HL-60 (cell line): ENCODE results near the gene RERE.
A peak's percentile ranks its signal among the peaks of the same experiment; 100 is the strongest.

ENCODE experiments used
- DNase-seq, 2 experiments: peaks; one replicate each; pipeline ENCODE4 v3.0.0-alpha.2; 2010 to 2020; ENCODE audit warnings: low read depth in 1 of 2, low spot score in 1 of 2
- H3K27ac ChIP-seq: fragments of 250-450 bp; sonication (Bioruptor Pico); replicated peaks from 2 replicates; pipeline ENCODE4 v1.5.1; 2020; ENCODE audit warnings: mild to moderate bottlenecking, moderate library complexity
- H3K27me3 ChIP-seq: fragments of 250-450 bp; sonication (Bioruptor Pico); 2 replicates; pipeline ENCODE4 v1.5.1; 2021; ENCODE audit warnings: mild to moderate bottlenecking, moderate library complexity; ENCODE audit not compliant: insufficient read depth, poor library complexity, severe bottlenecking
- H3K4me3 ChIP-seq: replicated peaks from 2 replicates; pipeline ENCODE4 v1.5.1; 2011; ENCODE audit warnings: mild to moderate bottlenecking, control low read depth, low read length; ENCODE audit not compliant: insufficient read depth
- GABPA ChIP-seq: IDR thresholded peaks from 2 replicates; pipeline ENCODE4 v1.6.1; 2012; ENCODE audit warnings: low read depth
- POLR2AphosphoS5 ChIP-seq: IDR thresholded peaks from 2 replicates; pipeline ENCODE4 v1.6.1; 2012; ENCODE audit warnings: low read depth
- SPI1 ChIP-seq: IDR thresholded peaks from 2 replicates; pipeline ENCODE4 v1.6.1; 2012; ENCODE audit warnings: low read depth, mild to moderate bottlenecking, borderline replicate concordance
- TF ChIP-seq, protein P1 (sequence below): IDR thresholded peaks from 2 replicates; pipeline ENCODE4 v1.6.1; 2012; ENCODE audit warnings: low read depth; ENCODE audit not compliant: insufficient replicate concordance
- TF ChIP-seq, protein P2 (sequence below): IDR thresholded peaks from one replicate; pipeline ENCODE4 v1.5.1; 2011; ENCODE audit warnings: low read length, control low read depth, inconsistent platforms; ENCODE audit not compliant: insufficient read depth

Gene RERE

DNA sequence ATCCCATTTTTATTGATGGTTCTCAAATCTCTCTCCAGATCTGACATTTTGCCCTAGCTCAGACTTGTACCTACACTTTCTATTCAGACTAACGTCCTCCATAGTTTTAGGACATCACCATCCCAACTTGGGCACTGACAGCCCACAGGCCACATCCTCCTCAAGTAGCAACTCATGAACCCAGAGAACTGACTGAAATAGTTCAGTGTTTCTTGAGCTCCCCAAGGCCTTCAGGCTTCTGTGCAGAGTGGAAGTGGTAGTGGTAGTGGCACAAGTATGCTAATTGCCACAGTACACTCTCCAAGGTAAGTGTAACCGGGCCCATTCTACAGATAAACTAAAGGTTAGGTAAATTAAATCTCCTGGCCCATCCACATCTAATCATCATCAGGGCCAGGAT lies 387.0 kb downstream of the RERE start:
- Histone ChIP-seq H3K27ac (peak overlapping the region; percentile 16; the same call in 1 of the 2 replicates), H3K4me3 (no peak overlapping the region), H3K27me3 (no peaks in the 10 kb centered on the region)
- TF ChIP-seq POLR2AphosphoS5 (no peak), SPI1 (no peak), GABPA (no peak)
- TF ChIP-seq, protein P1, sequence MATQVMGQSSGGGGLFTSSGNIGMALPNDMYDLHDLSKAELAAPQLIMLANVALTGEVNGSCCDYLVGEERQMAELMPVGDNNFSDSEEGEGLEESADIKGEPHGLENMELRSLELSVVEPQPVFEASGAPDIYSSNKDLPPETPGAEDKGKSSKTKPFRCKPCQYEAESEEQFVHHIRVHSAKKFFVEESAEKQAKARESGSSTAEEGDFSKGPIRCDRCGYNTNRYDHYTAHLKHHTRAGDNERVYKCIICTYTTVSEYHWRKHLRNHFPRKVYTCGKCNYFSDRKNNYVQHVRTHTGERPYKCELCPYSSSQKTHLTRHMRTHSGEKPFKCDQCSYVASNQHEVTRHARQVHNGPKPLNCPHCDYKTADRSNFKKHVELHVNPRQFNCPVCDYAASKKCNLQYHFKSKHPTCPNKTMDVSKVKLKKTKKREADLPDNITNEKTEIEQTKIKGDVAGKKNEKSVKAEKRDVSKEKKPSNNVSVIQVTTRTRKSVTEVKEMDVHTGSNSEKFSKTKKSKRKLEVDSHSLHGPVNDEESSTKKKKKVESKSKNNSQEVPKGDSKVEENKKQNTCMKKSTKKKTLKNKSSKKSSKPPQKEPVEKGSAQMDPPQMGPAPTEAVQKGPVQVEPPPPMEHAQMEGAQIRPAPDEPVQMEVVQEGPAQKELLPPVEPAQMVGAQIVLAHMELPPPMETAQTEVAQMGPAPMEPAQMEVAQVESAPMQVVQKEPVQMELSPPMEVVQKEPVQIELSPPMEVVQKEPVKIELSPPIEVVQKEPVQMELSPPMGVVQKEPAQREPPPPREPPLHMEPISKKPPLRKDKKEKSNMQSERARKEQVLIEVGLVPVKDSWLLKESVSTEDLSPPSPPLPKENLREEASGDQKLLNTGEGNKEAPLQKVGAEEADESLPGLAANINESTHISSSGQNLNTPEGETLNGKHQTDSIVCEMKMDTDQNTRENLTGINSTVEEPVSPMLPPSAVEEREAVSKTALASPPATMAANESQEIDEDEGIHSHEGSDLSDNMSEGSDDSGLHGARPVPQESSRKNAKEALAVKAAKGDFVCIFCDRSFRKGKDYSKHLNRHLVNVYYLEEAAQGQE = no peak
- TF ChIP-seq, protein P2, sequence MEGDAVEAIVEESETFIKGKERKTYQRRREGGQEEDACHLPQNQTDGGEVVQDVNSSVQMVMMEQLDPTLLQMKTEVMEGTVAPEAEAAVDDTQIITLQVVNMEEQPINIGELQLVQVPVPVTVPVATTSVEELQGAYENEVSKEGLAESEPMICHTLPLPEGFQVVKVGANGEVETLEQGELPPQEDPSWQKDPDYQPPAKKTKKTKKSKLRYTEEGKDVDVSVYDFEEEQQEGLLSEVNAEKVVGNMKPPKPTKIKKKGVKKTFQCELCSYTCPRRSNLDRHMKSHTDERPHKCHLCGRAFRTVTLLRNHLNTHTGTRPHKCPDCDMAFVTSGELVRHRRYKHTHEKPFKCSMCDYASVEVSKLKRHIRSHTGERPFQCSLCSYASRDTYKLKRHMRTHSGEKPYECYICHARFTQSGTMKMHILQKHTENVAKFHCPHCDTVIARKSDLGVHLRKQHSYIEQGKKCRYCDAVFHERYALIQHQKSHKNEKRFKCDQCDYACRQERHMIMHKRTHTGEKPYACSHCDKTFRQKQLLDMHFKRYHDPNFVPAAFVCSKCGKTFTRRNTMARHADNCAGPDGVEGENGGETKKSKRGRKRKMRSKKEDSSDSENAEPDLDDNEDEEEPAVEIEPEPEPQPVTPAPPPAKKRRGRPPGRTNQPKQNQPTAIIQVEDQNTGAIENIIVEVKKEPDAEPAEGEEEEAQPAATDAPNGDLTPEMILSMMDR = no peak
- DNase-seq = no peak

DNA sequence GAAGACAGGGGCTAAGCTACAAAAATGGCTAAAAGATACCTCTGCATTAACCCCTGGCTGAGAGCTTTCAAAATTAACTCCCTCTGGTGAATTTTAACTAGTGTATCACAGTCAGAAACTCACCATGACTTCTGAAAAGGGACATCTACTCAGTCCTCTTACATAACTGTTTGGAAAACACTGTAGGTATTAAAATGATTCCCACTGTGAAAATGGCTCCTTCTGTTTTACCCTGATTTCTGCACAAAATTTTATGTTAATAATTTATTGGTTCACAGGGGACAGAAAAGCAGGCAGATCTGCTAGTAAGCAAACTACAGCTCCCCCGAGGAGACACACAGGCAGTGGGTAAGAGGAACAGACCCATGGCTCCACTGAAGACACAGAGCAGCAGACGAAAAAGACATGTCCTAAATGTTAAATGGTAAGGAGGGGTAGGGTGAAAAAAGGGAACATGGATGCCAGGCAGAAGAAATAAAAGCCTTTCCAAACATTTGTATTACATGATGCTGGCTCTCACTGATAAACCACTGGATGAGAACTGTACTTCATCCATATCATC lies 387.8 kb downstream of the RERE start:
- Histone ChIP-seq H3K27ac (peak overlapping the region; percentile 15), H3K4me3 (no peak overlapping the region), H3K27me3 (no peaks in the 10 kb centered on the region)
- DNase-seq = peak in 1 of 2 experiments; percentile 64
- TF ChIP-seq SPI1 = peak; percentile 30; the same call in 1 of the 2 replicates
- TF ChIP-seq GABPA = no peak

DNA sequence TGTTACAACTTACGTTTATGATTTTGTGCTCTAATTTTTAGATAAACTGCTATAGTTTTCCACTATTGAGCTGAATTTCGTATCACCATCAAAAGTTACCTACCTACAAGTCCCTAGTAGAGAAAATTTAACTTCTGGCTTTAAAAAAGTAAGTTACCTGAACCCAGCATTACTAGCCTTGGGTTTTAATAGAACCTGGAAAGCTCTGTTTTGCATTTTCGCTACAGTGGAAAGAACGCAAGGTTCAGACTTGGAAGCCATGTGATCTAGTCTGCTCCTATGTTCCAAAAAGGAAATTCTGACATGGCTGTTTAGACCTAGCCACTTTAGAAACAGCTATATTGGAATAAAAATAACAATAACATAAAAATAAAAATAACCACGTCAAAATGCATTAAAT lies 389.0 kb downstream of the RERE start:
- DNase-seq = no peak
- Histone ChIP-seq H3K27me3 (no peaks in the 10 kb centered on the region), H3K27ac (peak overlapping the region; percentile 93), H3K4me3 (no peak overlapping the region)
- TF ChIP-seq SPI1 (no peak), POLR2AphosphoS5 (no peak), GABPA (no peak)
- TF ChIP-seq, protein P2 = no peak
- TF ChIP-seq, protein P1 = no peak

DNA sequence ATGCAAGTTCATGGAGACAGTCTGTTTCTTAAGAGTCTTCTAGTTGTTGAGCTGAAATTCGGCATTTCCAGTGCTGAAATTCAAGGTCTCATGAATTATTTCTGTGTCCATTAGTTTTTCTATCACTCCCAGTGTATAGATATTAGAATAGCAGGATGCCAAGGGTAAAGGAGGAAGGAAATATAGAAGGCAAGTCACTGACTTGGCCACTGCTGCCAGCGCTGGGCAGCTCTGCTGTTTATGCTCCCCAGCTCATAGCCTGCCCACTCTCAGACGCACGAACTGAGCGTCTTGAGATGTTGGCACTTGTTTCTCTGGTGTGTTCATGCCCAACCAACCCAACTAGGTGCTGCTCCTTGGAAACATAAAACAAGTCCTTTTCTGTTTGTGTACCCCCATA lies 389.5 kb downstream of the RERE start:
- H3K27me3 ChIP-seq = no peaks in the 10 kb centered on the region
- peak in 1 of 2 experiments; percentile 61 for DNase-seq
- H3K27ac ChIP-seq = peak overlapping the region; percentile 93
- no peak overlapping the region; the same call in 1 of the 2 replicates for H3K4me3 ChIP-seq
- TF ChIP-seq GABPA = no peak
- TF ChIP-seq, protein P1 = no peak
- TF ChIP-seq SPI1 = no peak
- no peak for TF ChIP-seq POLR2AphosphoS5
- TF ChIP-seq, protein P2 = no peak
